ENCODE measurements around the gene ABTB2. TPM values are rescaled to one million over a fixed set of nuclear protein-coding genes. Genes with fewer than 3 reads are reported as not detected.

The ABTB2 gene
- total RNA-seq: 10 to 100 TPM; 27.0 to 27.4 TPM

GRCh38 chr11:34357701-34358257, at the start of gene ABTB2:
ABTB2 (minus strand) TSS chr11:34358010.
- DNase-seq (ENCODE audit: low spot score): peak; percentile 98
- Histone ChIP-seq H3K27ac (peak within 1 kb of the TSS; percentile 80 to 91), H3K4me1 (peaks cover 0 to 41% of the 10 kb centered on the region in 2 donors), H3K27me3 (no peaks in the 10 kb centered on the region), H3K9me3 (no peaks in the 10 kb centered on the region), H3K4me3 (peak within 1 kb of the TSS; percentile 77 to 85), H3K36me3 (no peaks in the 10 kb centered on the region)
- no peak for TF ChIP-seq CTCF (IDR thresholded peaks at IDR 0.05)

DNA sequence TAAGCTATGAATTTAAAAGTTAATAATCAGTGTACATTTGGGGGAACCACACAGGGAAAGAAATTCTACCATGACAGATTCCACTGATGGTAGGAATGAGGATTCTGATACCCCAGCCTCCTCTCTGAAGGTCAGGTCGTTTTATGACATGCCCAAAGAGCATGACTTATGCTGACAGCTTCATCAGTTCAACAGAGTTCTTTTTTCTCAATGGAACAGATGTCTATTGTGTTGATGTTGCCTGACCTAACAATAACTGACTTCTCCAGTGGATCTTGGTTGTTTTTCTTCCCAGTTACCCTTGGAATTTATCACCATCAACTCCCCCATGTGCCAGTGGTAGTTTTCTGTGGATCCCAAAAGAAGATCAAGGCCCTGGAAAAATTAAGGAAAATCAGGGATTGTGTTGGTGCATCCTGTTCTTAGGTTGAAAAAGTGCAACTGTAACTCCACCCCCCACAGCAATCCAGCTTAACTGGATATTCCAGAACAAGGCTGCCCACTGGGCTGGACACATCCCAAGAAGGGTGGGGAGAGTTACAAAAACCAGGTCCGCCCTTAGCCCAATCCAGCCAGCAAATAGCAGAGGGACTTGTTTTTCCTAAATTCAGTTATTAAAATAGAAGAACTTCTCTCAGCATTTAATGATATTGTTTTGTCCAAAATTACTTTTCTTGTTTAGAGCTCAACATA, 49.5 kb upstream of the ABTB2 start:
- DNase-seq (ENCODE audit: low spot score): no peak

GRCh38 chr11:34406413-34406812, 48.6 kb upstream of the ABTB2 start:
- no peak for TF ChIP-seq CTCF (IDR thresholded peaks at IDR 0.05)

More for the DNA sequence above, 49.5 kb upstream of the ABTB2 start:
- no peaks in the 10 kb centered on the region for H3K36me3 ChIP-seq
- H3K27me3 ChIP-seq: no peaks in the 10 kb centered on the region
- no peak for TF ChIP-seq CTCF (IDR thresholded peaks at IDR 0.05)
- no peaks in the 10 kb centered on the region for H3K4me1 ChIP-seq
- H3K4me3 ChIP-seq: no peak overlapping the region
- H3K9me3 ChIP-seq: peaks cover 0 to under 1% of the 10 kb centered on the region in 2 donors
- H3K27ac ChIP-seq: no peak overlapping the region

GRCh38 chr11:34405079-34405858, 47.5 kb upstream of the ABTB2 start:
- Histone ChIP-seq H3K36me3 (no peaks in the 10 kb centered on the region), H3K9me3 (no peaks in the 10 kb centered on the region), H3K27ac (no peak overlapping the region), H3K27me3 (no peaks in the 10 kb centered on the region), H3K4me3 (no peak overlapping the region), H3K4me1 (no peaks in the 10 kb centered on the region)
- no peak for DNase-seq (ENCODE audit: low spot score)
- TF ChIP-seq CTCF (IDR thresholded peaks at IDR 0.05): no peak

More at GRCh38 chr11:34406413-34406812, 48.6 kb upstream of the ABTB2 start:
- Histone ChIP-seq H3K4me1 (no peaks in the 10 kb centered on the region), H3K9me3 (no peaks in the 10 kb centered on the region), H3K27ac (no peak overlapping the region), H3K36me3 (no peaks in the 10 kb centered on the region), H3K27me3 (no peaks in the 10 kb centered on the region), H3K4me3 (no peak overlapping the region)
- DNase-seq (ENCODE audit: low spot score): no peak

DNA sequence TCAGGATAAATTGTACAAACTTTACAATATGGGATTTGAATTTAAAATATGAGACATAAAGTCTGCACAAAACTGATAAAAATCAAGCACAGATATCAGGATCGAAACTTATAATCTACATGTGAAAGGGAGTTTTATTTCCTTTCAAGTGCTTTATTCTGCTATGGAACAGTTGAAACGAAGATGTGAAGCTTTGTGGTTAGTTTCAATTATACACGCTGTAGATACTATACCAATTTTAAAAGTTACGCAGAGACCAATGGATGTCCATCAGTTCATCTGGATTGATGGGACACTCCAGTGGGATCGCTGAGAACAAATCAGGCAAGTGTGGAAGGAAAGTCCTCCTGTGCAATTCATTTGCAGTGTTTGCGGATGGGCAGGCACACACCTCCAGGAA, 46.5 kb upstream of the ABTB2 start:
- Histone ChIP-seq H3K4me1 (no peaks in the 10 kb centered on the region), H3K36me3 (no peaks in the 10 kb centered on the region), H3K27ac (no peak overlapping the region), H3K4me3 (no peak overlapping the region), H3K27me3 (no peaks in the 10 kb centered on the region), H3K9me3 (no peaks in the 10 kb centered on the region)
- DNase-seq (ENCODE audit: low spot score): no peak
- TF ChIP-seq CTCF (IDR thresholded peaks at IDR 0.05): no peak

All from right atrium auricular region (tissue), 2 donors.